K562 (cell line): ENCODE measurements around the gene ENSA. TPM values are rescaled to one million over a fixed set of nuclear protein-coding genes. Genes with fewer than 3 reads are reported as not detected.

Experiments
- HEY1 ChIP-seq: fragments of 250-450 bp; sonication (Bioruptor Pico); IDR thresholded peaks from 2 replicates; pipeline ENCODE4 v1.5.0; 2020; ENCODE audit warnings: mild to moderate bottlenecking, moderate library complexity, borderline replicate concordance
- HLTF ChIP-seq: fragments of 450-650 bp; IDR thresholded peaks from 2 replicates; pipeline ENCODE4 v1.6.1; 2016
- JUN ChIP-seq, 2 experiments: sonication (generic) in 1 of 2; formaldehyde crosslinking in 1 of 2; IDR thresholded peaks; 2 replicates each; pipeline versions ENCODE4 v1.6.1 to v1.8.0; 2012 to 2022; ENCODE audit warnings: borderline replicate concordance in 2 of 2, mild to moderate bottlenecking in 2 of 2, improper control_type of control experiment in 1 of 2, low read depth in 1 of 2, low read length in 1 of 2, missing genetic modification reagents in 1 of 2
- KLF1 ChIP-seq: fragments of 450-650 bp; IDR thresholded peaks from 2 replicates; pipeline ENCODE4 v1.6.1; 2016; ENCODE audit warnings: missing genetic modification characterization, missing compliant biosample characterization
- LCOR ChIP-seq: sonication (generic); formaldehyde crosslinking; IDR thresholded peaks from 2 replicates; pipeline ENCODE4 v1.8.0; 2022; ENCODE audit warnings: mild to moderate bottlenecking, missing genetic modification reagents
- MLLT1 ChIP-seq, 2 experiments: fragments of 450-650 bp; IDR thresholded peaks; 2 replicates each; pipeline ENCODE4 v1.6.1; 2016
- NFIC ChIP-seq: fragments of 450-650 bp; IDR thresholded peaks from 2 replicates; pipeline ENCODE4 v1.6.1; 2017; ENCODE audit warnings: mild to moderate bottlenecking, inconsistent platforms
- NFIX ChIP-seq: fragments of 250-450 bp; sonication (Bioruptor Pico); IDR thresholded peaks from 2 replicates; pipeline ENCODE4 v1.4.0; 2020; ENCODE audit warnings: low read depth, mild to moderate bottlenecking, moderate library complexity
- NR2C1 ChIP-seq, 2 experiments: fragments of 450-650 bp; IDR thresholded peaks; 2 replicates each; pipeline ENCODE4 v1.6.1; 2017; ENCODE audit warnings: mild to moderate bottlenecking in 2 of 2, antibody characterized with exemption in 1 of 2, inconsistent platforms in 1 of 2, missing compliant biosample characterization in 1 of 2, missing genetic modification characterization in 1 of 2
- NRF1 ChIP-seq, 2 experiments: fragments of 450-650 bp; IDR thresholded peaks in 1 of 2; conservative IDR thresholded peaks in 1 of 2; 2 replicates each; pipeline ENCODE4 v1.6.1; 2014; ENCODE audit warnings: mild to moderate bottlenecking in 2 of 2
- PREB ChIP-seq: sonication (generic); formaldehyde crosslinking; IDR thresholded peaks from 2 replicates; pipeline ENCODE4 v1.8.1; 2023; ENCODE audit warnings: mild to moderate bottlenecking, missing genetic modification reagents
- STAT5B ChIP-seq: fragments of 250-450 bp; sonication (Bioruptor Pico); IDR thresholded peaks from 2 replicates; pipeline ENCODE4 v1.8.0; 2021; ENCODE audit warnings: mild to moderate bottlenecking, inconsistent platforms
- TCF7 ChIP-seq: sonication (generic); IDR thresholded peaks from 2 replicates; pipeline ENCODE4 v1.6.1; 2016; ENCODE audit warnings: antibody characterized with exemption, borderline replicate concordance
- USF1 ChIP-seq: sonication (generic); formaldehyde crosslinking; IDR thresholded peaks from 2 replicates; pipeline ENCODE4 v1.9.0; 2022; ENCODE audit warnings: mild to moderate bottlenecking, missing genetic modification reagents
- ZEB2 ChIP-seq: fragments of 450-650 bp; IDR thresholded peaks from 2 replicates; pipeline ENCODE4 v1.6.1; 2016
- ZFPM2 ChIP-seq: fragments of 250-450 bp; sonication (Bioruptor Pico); IDR thresholded peaks from 2 replicates; pipeline ENCODE4 v1.5.1; 2022; ENCODE audit warnings: mild to moderate bottlenecking
- ZNF121 ChIP-seq: sonication (generic); formaldehyde crosslinking; conservative IDR thresholded peaks from 2 replicates; pipeline ENCODE4 v1.8.0; 2022; ENCODE audit warnings: missing genetic modification reagents
- ZNF23 ChIP-seq: fragments of 250-450 bp; sonication (Bioruptor Pico); IDR thresholded peaks from 2 replicates; pipeline ENCODE4 v1.4.0; 2020; ENCODE audit warnings: mild to moderate bottlenecking
- ZNF444 ChIP-seq: fragments of 250-450 bp; sonication (Bioruptor Pico); IDR thresholded peaks from 2 replicates; pipeline ENCODE4 v1.4.0; 2020; ENCODE audit warnings: mild to moderate bottlenecking, moderate library complexity
- ZNF561 ChIP-seq: fragments of 450-650 bp; formaldehyde crosslinking; conservative IDR thresholded peaks from 2 replicates; pipeline ENCODE4 v1.4.0; 2020; ENCODE audit warnings: mild to moderate bottlenecking, moderate library complexity
- ZNF707 ChIP-seq: fragments of 250-450 bp; sonication (Bioruptor Pico); conservative IDR thresholded peaks from 2 replicates; pipeline ENCODE4 v1.8.0; 2022; ENCODE audit warnings: inconsistent platforms, mild to moderate bottlenecking, moderate library complexity
- ZNF830 ChIP-seq: fragments of 250-450 bp; sonication (Bioruptor Pico); IDR thresholded peaks from 2 replicates; pipeline ENCODE4 v1.5.0; 2021; ENCODE audit warnings: mild to moderate bottlenecking
- polyA plus RNA-seq, 8 experiments: library from polyadenylated mRNA; depleted of rRNA in 4 of 8; stranded (reverse) in 5 of 8; unstranded in 3 of 8; fragments of >200 nt; fragmentation: Nextera tagmentation in 2 of 8; fragmentation: Illumina TruSeq in 1 of 8; extraction: Ambion mirVana in 2 of 8; extraction: Trizol in 1 of 8; gene quantifications; 2 replicates each; pipeline versions ENCODE4 v1.2.1 to v1.2.3, GENCODE V29; 2011 to 2014; ENCODE audit warnings: inconsistent platforms in 1 of 8, missing spikeins in 1 of 8
- total RNA-seq, 7 experiments: library from RNA; depleted of rRNA in 6 of 7; stranded (reverse); fragments of >200 nt in 6 of 7; fragmentation: Illumina TruSeq in 2 of 7; extraction: Trizol in 2 of 7; gene quantifications; 2 replicates each; pipeline versions ENCODE4 v1.2.1 to v1.2.3, GENCODE V29; 2011 to 2021; ENCODE audit warnings: low replicate concordance in 1 of 7
- TF ChIP-seq, protein P1 (sequence below): fragments of 450-650 bp; formaldehyde crosslinking; IDR thresholded peaks from 2 replicates; pipeline ENCODE4 v1.4.0; 2020; ENCODE audit warnings: mild to moderate bottlenecking, moderate library complexity

The ENSA gene
- total and polyA plus RNA-seq, 9 of the 15 experiments (the other 6 are each of a cell fraction or from before 2014, with no cell fraction given) = 68.1 to 605 (median 188) TPM

DNA sequence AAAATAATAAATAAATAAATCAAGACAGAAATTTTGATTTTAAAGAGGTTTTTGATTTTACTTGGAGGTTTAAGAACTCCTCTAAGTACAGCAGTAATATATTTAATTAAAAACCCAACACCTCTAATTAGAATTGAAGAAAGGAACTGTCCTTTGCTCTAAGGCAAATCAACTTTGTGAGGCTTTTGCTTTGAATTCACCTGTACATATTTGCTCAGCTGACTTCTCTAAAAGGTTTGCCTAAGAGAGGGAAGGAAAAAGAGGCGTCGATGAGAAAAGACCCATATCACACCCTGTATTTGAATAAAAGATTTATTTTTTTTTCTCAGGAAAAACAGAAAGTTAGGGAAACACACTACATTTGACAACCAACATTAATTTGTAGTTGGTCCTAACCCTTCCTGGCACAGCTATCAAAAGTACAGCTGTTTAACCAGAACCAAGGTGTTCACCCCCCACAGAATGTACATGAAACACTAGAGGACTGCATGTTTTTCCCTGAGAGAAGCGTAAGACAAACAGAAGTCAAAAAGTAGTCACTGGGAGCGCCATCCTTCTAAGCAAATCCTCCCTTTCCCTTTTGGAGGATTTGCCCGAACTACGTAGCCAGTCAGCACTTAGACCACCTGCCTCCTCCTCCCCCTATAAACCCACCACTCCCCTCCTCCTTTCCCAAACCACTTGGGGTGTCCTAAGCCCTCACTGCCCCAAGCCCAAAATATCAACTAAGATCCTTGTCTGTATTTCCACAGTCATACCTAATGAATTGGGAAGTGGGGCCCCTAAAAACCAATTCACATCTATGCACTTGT lies 54.9 kb downstream of the ENSA start (continued):
- TF ChIP-seq MLLT1 (IDR thresholded peaks at IDR 0.05) (peak in 1 of 2 experiments; percentile 57; a peak in 2 of 4 replicates), KLF1 (tag) (no peak), NR2C1 (IDR thresholded peaks at IDR 0.05) (no peak), NR2C1 (tag; IDR thresholded peaks at IDR 0.05) (no peak), HLTF (no peak), NRF1 (conservative IDR thresholded peaks at IDR 0.05 in 1 of 2, IDR thresholded peaks at IDR 0.05 in 1 of 2) (no peak), ZNF444 (CRISPR knock-in tag) (0 out of 2 replicates have a peak, but pooled peaks have one; percentile 11), USF1 (no peak), STAT5B (CRISPR knock-in tag) (no peak), ZNF121 (CRISPR knock-in tag) (no peak), ZNF830 (CRISPR knock-in tag) (no peak), NFIC (peak; percentile 6; the same call in 1 of the 2 replicates), LCOR (CRISPR knock-in tag) (peak; percentile 50; the same call in 1 of the 2 replicates), ZNF23 (CRISPR knock-in tag) (no peak), HEY1 (CRISPR knock-in tag) (no peak), ZNF561 (CRISPR knock-in tag) (no peak), ZFPM2 (CRISPR knock-in tag) (no peak), ZEB2 (no peak), ZNF707 (CRISPR knock-in tag) (no peak), NFIX (CRISPR knock-in tag) (no peak), TCF7 (no peak), JUN (IDR thresholded peaks at IDR 0.05; ENCODE audit: borderline replicate concordance, low read depth, low read length) (no peak), JUN (CRISPR knock-in tag; IDR thresholded peaks at IDR 0.05; ENCODE audit: borderline replicate concordance) (no peak), PREB (CRISPR knock-in tag) (no peak)
- TF ChIP-seq, protein P1, sequence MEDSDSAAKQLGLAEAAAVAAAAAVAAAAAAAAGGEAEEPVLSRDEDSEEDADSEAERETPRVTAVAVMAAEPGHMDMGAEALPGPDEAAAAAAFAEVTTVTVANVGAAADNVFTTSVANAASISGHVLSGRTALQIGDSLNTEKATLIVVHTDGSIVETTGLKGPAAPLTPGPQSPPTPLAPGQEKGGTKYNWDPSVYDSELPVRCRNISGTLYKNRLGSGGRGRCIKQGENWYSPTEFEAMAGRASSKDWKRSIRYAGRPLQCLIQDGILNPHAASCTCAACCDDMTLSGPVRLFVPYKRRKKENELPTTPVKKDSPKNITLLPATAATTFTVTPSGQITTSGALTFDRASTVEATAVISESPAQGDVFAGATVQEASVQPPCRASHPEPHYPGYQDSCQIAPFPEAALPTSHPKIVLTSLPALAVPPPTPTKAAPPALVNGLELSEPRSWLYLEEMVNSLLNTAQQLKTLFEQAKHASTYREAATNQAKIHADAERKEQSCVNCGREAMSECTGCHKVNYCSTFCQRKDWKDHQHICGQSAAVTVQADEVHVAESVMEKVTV = no peak
